Liver (tissue), 9 donors: ENCODE results near the gene CELF2. TPM values are rescaled to one million over a fixed set of nuclear protein-coding genes. Genes with fewer than 3 reads are reported as not detected.

Source experiments
- DNase-seq: peaks from one replicate; pipeline ENCODE4 v3.0.0-alpha.2; 2017; ENCODE audit warnings: low spot score
- H3K27ac ChIP-seq, 2 donors: one replicate each; pipeline ENCODE4 v1.7.0; 2013; ENCODE audit warnings: inconsistent platforms in 2 of 2, low read length in 2 of 2, control low read depth in 1 of 2, low read depth in 1 of 2, mild to moderate bottlenecking in 1 of 2
- H3K27me3 ChIP-seq, 4 donors: one replicate each; pipeline versions ENCODE4 v1.6.1 to v1.7.0; 2013; ENCODE audit warnings: low read length in 3 of 4, inconsistent platforms in 1 of 4, mild to moderate bottlenecking in 1 of 4, moderate library complexity in 1 of 4; ENCODE audit not compliant: control insufficient read depth in 4 of 4, insufficient read depth in 4 of 4
- H3K36me3 ChIP-seq, 4 donors: one replicate each; pipeline versions ENCODE4 v1.6.1 to v1.7.0; 2013; ENCODE audit warnings: low read length in 3 of 4, mild to moderate bottlenecking in 3 of 4, low read depth in 1 of 4, moderate library complexity in 1 of 4; ENCODE audit not compliant: control insufficient read depth in 4 of 4, insufficient read depth in 3 of 4
- H3K4me1 ChIP-seq, 4 donors: one replicate each; pipeline versions ENCODE4 v1.6.1 to v1.7.0; 2013; ENCODE audit warnings: low read length in 3 of 4, mild to moderate bottlenecking in 3 of 4, moderate library complexity in 1 of 4; ENCODE audit not compliant: control insufficient read depth in 4 of 4, insufficient read depth in 4 of 4
- H3K4me3 ChIP-seq, 3 donors: one replicate each; pipeline versions ENCODE4 v1.6.1 to v1.7.0; 2013; ENCODE audit warnings: low read length in 3 of 3, control low read depth in 1 of 3, low read depth in 1 of 3, mild to moderate bottlenecking in 1 of 3
- H3K9ac ChIP-seq, 2 donors: one replicate each; pipeline ENCODE4 v1.7.0; 2013; ENCODE audit warnings: low read length in 2 of 2, mild to moderate bottlenecking in 2 of 2, moderate library complexity in 2 of 2, control low read depth in 1 of 2, low read depth in 1 of 2
- H3K9me3 ChIP-seq, 4 donors: one replicate each; pipeline versions ENCODE4 v1.6.1 to v1.7.0; 2013; ENCODE audit warnings: low read length in 3 of 4; ENCODE audit not compliant: control insufficient read depth in 4 of 4
- ATF3 ChIP-seq: IDR thresholded peaks from 2 replicates; pipeline ENCODE4 v1.6.1; 2016; ENCODE audit warnings: antibody characterized with exemption
- CTCF ChIP-seq: fragments of 150-350 bp; IDR thresholded peaks from 2 replicates; pipeline ENCODE4 v1.5.1; 2017; ENCODE audit warnings: improper control_type of control experiment, low read depth, low read length; ENCODE audit not compliant: missing input control
- EGR1 ChIP-seq, 2 donors: IDR thresholded peaks; 2 replicates each; pipeline ENCODE4 v1.6.1; 2016 to 2018; ENCODE audit warnings: antibody characterized with exemption in 2 of 2, low read depth in 2 of 2
- FOXA1 ChIP-seq: IDR thresholded peaks from 2 replicates; pipeline ENCODE4 v1.6.1; 2016; ENCODE audit warnings: antibody characterized with exemption
- FOXA2 ChIP-seq: IDR thresholded peaks from 2 replicates; pipeline ENCODE4 v1.6.1; 2016; ENCODE audit warnings: antibody characterized with exemption
- GABPA ChIP-seq, 2 donors: IDR thresholded peaks in 1 of 2; conservative IDR thresholded peaks in 1 of 2; 2 replicates each; pipeline ENCODE4 v1.6.1; 2016; ENCODE audit warnings: antibody characterized with exemption in 2 of 2, mild to moderate bottlenecking in 1 of 2, moderate library complexity in 1 of 2
- HNF4A ChIP-seq, 2 donors: conservative IDR thresholded peaks; 2 replicates each; pipeline ENCODE4 v1.6.1; 2016; ENCODE audit warnings: antibody characterized with exemption in 2 of 2, mild to moderate bottlenecking in 2 of 2
- HNF4G ChIP-seq: IDR thresholded peaks from 2 replicates; pipeline ENCODE4 v1.6.1; 2016; ENCODE audit warnings: antibody characterized with exemption
- JUND ChIP-seq, 2 donors: IDR thresholded peaks; 2 replicates each; pipeline ENCODE4 v1.6.1; 2016; ENCODE audit warnings: antibody characterized with exemption in 2 of 2
- NR2F2 ChIP-seq: IDR thresholded peaks from 2 replicates; pipeline ENCODE4 v1.6.1; 2016; ENCODE audit warnings: antibody characterized with exemption
- RAD21 ChIP-seq, 2 donors: IDR thresholded peaks; 2 replicates each; pipeline ENCODE4 v1.6.1; 2016; ENCODE audit warnings: antibody characterized with exemption in 2 of 2, mild to moderate bottlenecking in 2 of 2
- REST ChIP-seq: IDR thresholded peaks from 2 replicates; pipeline ENCODE4 v1.6.1; 2016; ENCODE audit warnings: antibody characterized with exemption, mild to moderate bottlenecking
- RXRA ChIP-seq, 2 donors: IDR thresholded peaks; 2 replicates each; pipeline ENCODE4 v1.6.1; 2017 to 2018; ENCODE audit warnings: antibody characterized with exemption in 2 of 2, mild to moderate bottlenecking in 1 of 2
- SP1 ChIP-seq: IDR thresholded peaks from 2 replicates; pipeline ENCODE4 v1.6.1; 2018; ENCODE audit warnings: antibody characterized with exemption, mild to moderate bottlenecking
- TAF1 ChIP-seq: conservative IDR thresholded peaks from 2 replicates; pipeline ENCODE4 v1.6.1; 2016; ENCODE audit warnings: antibody characterized with exemption, mild to moderate bottlenecking
- YY1 ChIP-seq: IDR thresholded peaks from 2 replicates; pipeline ENCODE4 v1.6.1; 2016; ENCODE audit warnings: antibody characterized with exemption, mild to moderate bottlenecking
- ZBTB33 ChIP-seq: IDR thresholded peaks from 2 replicates; pipeline ENCODE4 v1.6.1; 2016; ENCODE audit warnings: antibody characterized with exemption
- WGBS: extraction: QIAGEN DNeasy Blood & Tissue Kit; methylation state at CpG from one replicate; pipeline ENCODE4 v1.1.7; 2013; 5-methylcytosine and 5-hydroxymethylcytosine counted together
- polyA plus RNA-seq, 2 donors: library from polyadenylated mRNA; stranded (reverse) in 1 of 2; unstranded in 1 of 2; fragments of 200-250 nt in 1 of 2; fragments of >200 nt in 1 of 2; fragmentation: Nextera tagmentation in 1 of 2; extraction: Ambion mirVana in 1 of 2; gene quantifications; one replicate each; pipeline versions ENCODE4 v1.2.1 to v1.2.3, GENCODE V29; 2013 to 2015
- total RNA-seq, 2 donors: library from RNA; depleted of rRNA; stranded (reverse); fragments of >200 nt; gene quantifications; one replicate each; pipeline ENCODE4 v1.2.3, GENCODE V29; 2014
- TF ChIP-seq, protein P1 (sequence below): IDR thresholded peaks from 2 replicates; pipeline ENCODE4 v1.6.1; 2016; ENCODE audit warnings: antibody characterized with exemption
- donor health status: healthy.
- donor health status: healthy.
- donor health status: healthy.
- donor health status: healthy.
- donor health status: healthy.

CELF2 gene
- total and polyA plus RNA-seq, 4 donors: 1.4 to 8.5 (median 5.6) TPM

GRCh38 chr10:11208908-11209829 lies 191.5 kb downstream of the CELF2 start (continued):
- TF ChIP-seq REST (no peak), JUND (IDR thresholded peaks at IDR 0.05) (no peak), ZBTB33 (no peak), FOXA2 (no peak)

GRCh38 chr10:11209830-11210181 lies 192.1 kb downstream of the CELF2 start:
- no peaks in the 10 kb centered on the region for H3K27me3 ChIP-seq
- 58% methylated on average over 6 of the region's 6 CpGs for WGBS
- TF ChIP-seq CTCF (no peak), ZBTB33 (no peak), FOXA2 (no peak), TAF1 (no peak), HNF4G (no peak), SP1 (no peak), JUND (IDR thresholded peaks at IDR 0.05) (no peak), RAD21 (IDR thresholded peaks at IDR 0.05) (no peak), ATF3 (no peak), YY1 (no peak), RXRA (IDR thresholded peaks at IDR 0.05) (no peak), EGR1 (IDR thresholded peaks at IDR 0.05; ENCODE audit: low read depth in 2 of 2) (no peak), FOXA1 (no peak), HNF4A (conservative IDR thresholded peaks at IDR 0.05) (no peak), GABPA (IDR thresholded peaks at IDR 0.05 in 1 of 2, conservative IDR thresholded peaks at IDR 0.05 in 1 of 2) (no peak), REST (no peak), NR2F2 (no peak)
- TF ChIP-seq, protein P1, sequence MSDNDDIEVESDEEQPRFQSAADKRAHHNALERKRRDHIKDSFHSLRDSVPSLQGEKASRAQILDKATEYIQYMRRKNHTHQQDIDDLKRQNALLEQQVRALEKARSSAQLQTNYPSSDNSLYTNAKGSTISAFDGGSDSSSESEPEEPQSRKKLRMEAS: no peak
- no peak for DNase-seq
- no peak overlapping the region for H3K9ac ChIP-seq
- no peaks in the 10 kb centered on the region for H3K36me3 ChIP-seq
- H3K27ac ChIP-seq: no peak overlapping the region
- no peaks in the 10 kb centered on the region for H3K4me1 ChIP-seq
- no peak overlapping the region for H3K4me3 ChIP-seq
- no peaks in the 10 kb centered on the region for H3K9me3 ChIP-seq
